ENCODE data around the gene PHF14.

The PHF14 gene

GRCh38 chr7:11191574-11192220 is 218.0 kb downstream of the PHF14 start:
- in situ Hi-C loops (cut with MboI; ENCODE audit: low pct_unique_long_range_greater_than_20kb, low sequenced_read_pairs, unreplicated experiment) = no loop called here

GRCh38 chr7:11192506-11192905 is 218.8 kb downstream of the PHF14 start:
- in situ Hi-C loops (cut with MboI; ENCODE audit: low pct_unique_long_range_greater_than_20kb, low sequenced_read_pairs, unreplicated experiment) = no loop called here
- no peak for TF ChIP-seq CTCF (IDR thresholded peaks at IDR 0.05; ENCODE audit: extremely low read depth, insufficient read depth, missing control alignments)
- DNase-seq (ENCODE audit: low spot score) = no peak

More at GRCh38 chr7:11191574-11192220, 218.0 kb downstream of the PHF14 start:
- TF ChIP-seq CTCF (IDR thresholded peaks at IDR 0.05; ENCODE audit: extremely low read depth, insufficient read depth, missing control alignments) = no peak
- no peak for DNase-seq (ENCODE audit: low spot score)

- in situ Hi-C loops (cut with MboI; ENCODE audit: low pct_unique_long_range_greater_than_20kb, low sequenced_read_pairs, unreplicated experiment) = no loop called here
- DNase-seq (ENCODE audit: low spot score) = no peak
- no peak for TF ChIP-seq CTCF (IDR thresholded peaks at IDR 0.05; ENCODE audit: extremely low read depth, insufficient read depth, missing control alignments)
These were observed 219.6 kb downstream of the PHF14 start for GRCh38 chr7:11193131-11193867.

- TF ChIP-seq CTCF (IDR thresholded peaks at IDR 0.05; ENCODE audit: extremely low read depth, insufficient read depth, missing control alignments) = no peak
- in situ Hi-C loops (cut with MboI; ENCODE audit: low pct_unique_long_range_greater_than_20kb, low sequenced_read_pairs, unreplicated experiment) = no loop called here
- DNase-seq (ENCODE audit: low spot score) = no peak
These were observed 220.2 kb downstream of the PHF14 start for GRCh38 chr7:11193888-11194287.

- no peak for TF ChIP-seq CTCF (IDR thresholded peaks at IDR 0.05; ENCODE audit: extremely low read depth, insufficient read depth, missing control alignments)
- in situ Hi-C loops (cut with MboI; ENCODE audit: low pct_unique_long_range_greater_than_20kb, low sequenced_read_pairs, unreplicated experiment) = no loop called here
- DNase-seq (ENCODE audit: low spot score) = no peak
These were observed 220.8 kb downstream of the PHF14 start for GRCh38 chr7:11194492-11194891.

- TF ChIP-seq CTCF (IDR thresholded peaks at IDR 0.05; ENCODE audit: extremely low read depth, insufficient read depth, missing control alignments) = no peak
- DNase-seq (ENCODE audit: low spot score) = no peak
- in situ Hi-C loops (cut with MboI; ENCODE audit: low pct_unique_long_range_greater_than_20kb, low sequenced_read_pairs, unreplicated experiment) = no loop called here
These were observed 221.8 kb downstream of the PHF14 start for GRCh38 chr7:11195502-11195901.
